Ascending aorta (tissue), 2 donors: ENCODE results near the gene DDX3X. TPM values are rescaled to one million over a fixed set of nuclear protein-coding genes. Genes with fewer than 3 reads are reported as not detected.

Experiments
- DNase-seq, 2 donors: peaks; one replicate each; pipeline ENCODE4 v3.0.0-alpha.2; 2019; ENCODE audit warnings: low spot score in 2 of 2
- H3K27ac ChIP-seq, 2 donors: fragments of 200-600 bp; sonication (generic); one replicate each; pipeline ENCODE4 v1.5.1; 2016 to 2017; ENCODE audit warnings: mild to moderate bottlenecking in 1 of 2
- H3K27me3 ChIP-seq: fragments of 200-600 bp; sonication (generic); one replicate; pipeline ENCODE4 v1.5.1; 2017
- H3K36me3 ChIP-seq, 2 donors: fragments of 200-600 bp; sonication (generic); one replicate each; pipeline ENCODE4 v1.5.1; 2016
- H3K4me1 ChIP-seq, 2 donors: fragments of 200-600 bp; sonication (generic); one replicate each; pipeline ENCODE4 v1.5.1; 2016 to 2017; ENCODE audit warnings: mild to moderate bottlenecking in 1 of 2
- H3K4me3 ChIP-seq, 2 donors: fragments of 200-600 bp; sonication (generic); one replicate each; pipeline ENCODE4 v1.5.1; 2016 to 2017; ENCODE audit warnings: mild to moderate bottlenecking in 1 of 2
- H3K9me3 ChIP-seq, 2 donors: fragments of 200-600 bp; sonication (generic); one replicate each; pipeline ENCODE4 v1.5.1; 2016
- CTCF ChIP-seq, 3 experiments: fragments of 200-600 bp in 2 of 3; fragments of 450-650 bp in 1 of 3; sonication (generic) in 2 of 3; IDR thresholded peaks; one replicate each; pipeline ENCODE4 v1.5.1; 2016 to 2019; ENCODE audit warnings: antibody characterized with exemption in 3 of 3, mild to moderate bottlenecking in 1 of 3, moderate library complexity in 1 of 3
- intact Hi-C: fragments of 100-400 bp; cut with DNase I; formaldehyde crosslinking; loops from one replicate; pipeline ENCODE4 v1.15.1; 2023
- total RNA-seq: library from RNA; depleted of rRNA; stranded (reverse); fragments of >200 nt; gene quantifications from one replicate; pipeline ENCODE4 v1.1.0, GENCODE V29; 2016

Gene DDX3X
- total RNA-seq, 1 donor from 2014 or later, result 89.3 TPM

DNA sequence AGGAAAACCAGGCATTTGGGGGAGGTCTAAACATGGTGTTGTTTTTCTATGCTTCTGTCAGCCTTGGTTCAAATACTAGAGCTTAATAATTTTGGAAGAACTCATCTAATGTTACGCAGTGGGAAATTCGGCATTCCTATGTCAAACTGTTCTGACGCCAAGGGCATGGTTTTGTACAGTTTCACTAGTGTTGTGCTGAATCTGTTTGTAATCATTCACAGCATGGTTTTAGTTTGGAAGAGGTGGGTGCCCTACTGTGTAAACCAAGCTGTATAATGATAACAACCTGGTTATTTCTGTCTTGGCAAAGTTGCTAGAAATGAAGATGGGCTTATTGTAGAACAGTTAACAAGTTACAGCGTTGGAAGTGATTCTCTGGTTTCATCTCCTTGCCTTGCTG is 5.2 kb downstream of the DDX3X start:
- Histone ChIP-seq H3K36me3 (peaks cover 45 to 56% of the 10 kb centered on the region in 2 donors), H3K27me3 (no peaks in the 10 kb centered on the region), H3K4me3 (peak overlapping the region; percentile 0 to 82), H3K9me3 (no peaks in the 10 kb centered on the region), H3K27ac (peak overlapping the region in 1 of 2 donors; percentile 21), H3K4me1 (peaks cover 7 to 21% of the 10 kb centered on the region in 2 donors)
- TF ChIP-seq CTCF (IDR thresholded peaks at IDR 0.05), result no peak
- no peak for DNase-seq
- intact Hi-C loops, result no loop called here

DNA sequence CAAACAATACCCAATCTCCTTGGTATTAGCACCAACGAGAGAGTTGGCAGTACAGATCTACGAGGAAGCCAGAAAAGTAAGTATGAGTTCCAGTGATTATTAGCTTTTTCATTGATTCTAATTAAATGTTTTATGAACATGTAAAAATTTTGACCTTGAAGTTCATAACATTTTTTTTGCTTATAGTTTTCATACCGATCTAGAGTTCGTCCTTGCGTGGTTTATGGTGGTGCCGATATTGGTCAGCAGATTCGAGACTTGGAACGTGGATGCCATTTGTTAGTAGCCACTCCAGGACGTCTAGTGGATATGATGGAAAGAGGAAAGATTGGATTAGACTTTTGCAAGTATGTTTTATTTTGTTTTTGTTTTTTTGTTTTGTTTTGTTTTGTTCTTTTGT is 10.1 kb downstream of the DDX3X start:
- intact Hi-C loops, result no loop called here
- no peak for TF ChIP-seq CTCF (IDR thresholded peaks at IDR 0.05)
- peaks cover 85 to 99% of the 10 kb centered on the region in 2 donors for H3K36me3 ChIP-seq
- no peak overlapping the region for H3K4me3 ChIP-seq
- no peak overlapping the region for H3K27ac ChIP-seq
- no peaks in the 10 kb centered on the region for H3K9me3 ChIP-seq
- peaks cover 7 to 9% of the 10 kb centered on the region in 2 donors for H3K4me1 ChIP-seq
- no peak for DNase-seq
- H3K27me3 ChIP-seq, result no peaks in the 10 kb centered on the region

GRCh38 chrX:41347186-41347585 is 13.2 kb downstream of the DDX3X start:
- Histone ChIP-seq H3K36me3 (peaks cover 78 to 81% of the 10 kb centered on the region in 2 donors), H3K27ac (no peak overlapping the region), H3K4me1 (no peaks in the 10 kb centered on the region), H3K4me3 (no peak overlapping the region), H3K27me3 (no peaks in the 10 kb centered on the region), H3K9me3 (no peaks in the 10 kb centered on the region)
- TF ChIP-seq CTCF (IDR thresholded peaks at IDR 0.05), result no peak
- intact Hi-C loops, result no loop called here
- no peak for DNase-seq

GRCh38 chrX:41348551-41348950 is 14.6 kb downstream of the DDX3X start:
- no peak overlapping the region for H3K27ac ChIP-seq
- no peak for TF ChIP-seq CTCF (IDR thresholded peaks at IDR 0.05)
- no peaks in the 10 kb centered on the region for H3K27me3 ChIP-seq
- peak in 1 of 2 donors; percentile 9 for DNase-seq
- peaks cover 65 to 67% of the 10 kb centered on the region in 2 donors for H3K36me3 ChIP-seq
- no peaks in the 10 kb centered on the region for H3K4me1 ChIP-seq
- no peak overlapping the region for H3K4me3 ChIP-seq
- no peaks in the 10 kb centered on the region for H3K9me3 ChIP-seq
- intact Hi-C loops, result no loop called here

- H3K27ac ChIP-seq, result no peak overlapping the region
- no peak overlapping the region for H3K4me3 ChIP-seq
- peak in 1 of 2 donors; percentile 27 for DNase-seq
- H3K27me3 ChIP-seq, result no peaks in the 10 kb centered on the region
- peaks cover 46 to 49% of the 10 kb centered on the region in 2 donors for H3K36me3 ChIP-seq
- H3K9me3 ChIP-seq, result no peaks in the 10 kb centered on the region
- no peaks in the 10 kb centered on the region for H3K4me1 ChIP-seq
- intact Hi-C loops, result no loop called here
- no peak for TF ChIP-seq CTCF (IDR thresholded peaks at IDR 0.05)
Observed at GRCh38 chrX:41350150-41350975, 16.4 kb downstream of the DDX3X start.
